VCaP (cell line): ENCODE data around the gene GNAQ.

ENCODE experiments used
- H3K27ac ChIP-seq: fragments of 450-650 bp; 2 replicates; pipeline ENCODE4 v1.5.1; 2017
- TF ChIP-seq, protein P1 (sequence below): fragments of 450-650 bp; conservative IDR thresholded peaks from 2 replicates; pipeline ENCODE4 v1.5.1; 2017; ENCODE audit warnings: mild to moderate bottlenecking, moderate library complexity

GNAQ gene

GRCh38 chr9:77981332-77981731, 50.3 kb downstream of the GNAQ start:
- TF ChIP-seq, protein P1, sequence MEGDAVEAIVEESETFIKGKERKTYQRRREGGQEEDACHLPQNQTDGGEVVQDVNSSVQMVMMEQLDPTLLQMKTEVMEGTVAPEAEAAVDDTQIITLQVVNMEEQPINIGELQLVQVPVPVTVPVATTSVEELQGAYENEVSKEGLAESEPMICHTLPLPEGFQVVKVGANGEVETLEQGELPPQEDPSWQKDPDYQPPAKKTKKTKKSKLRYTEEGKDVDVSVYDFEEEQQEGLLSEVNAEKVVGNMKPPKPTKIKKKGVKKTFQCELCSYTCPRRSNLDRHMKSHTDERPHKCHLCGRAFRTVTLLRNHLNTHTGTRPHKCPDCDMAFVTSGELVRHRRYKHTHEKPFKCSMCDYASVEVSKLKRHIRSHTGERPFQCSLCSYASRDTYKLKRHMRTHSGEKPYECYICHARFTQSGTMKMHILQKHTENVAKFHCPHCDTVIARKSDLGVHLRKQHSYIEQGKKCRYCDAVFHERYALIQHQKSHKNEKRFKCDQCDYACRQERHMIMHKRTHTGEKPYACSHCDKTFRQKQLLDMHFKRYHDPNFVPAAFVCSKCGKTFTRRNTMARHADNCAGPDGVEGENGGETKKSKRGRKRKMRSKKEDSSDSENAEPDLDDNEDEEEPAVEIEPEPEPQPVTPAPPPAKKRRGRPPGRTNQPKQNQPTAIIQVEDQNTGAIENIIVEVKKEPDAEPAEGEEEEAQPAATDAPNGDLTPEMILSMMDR: no peak
- H3K27ac ChIP-seq: peak overlapping the region; percentile 2; the same call in 1 of the 2 replicates

DNA sequence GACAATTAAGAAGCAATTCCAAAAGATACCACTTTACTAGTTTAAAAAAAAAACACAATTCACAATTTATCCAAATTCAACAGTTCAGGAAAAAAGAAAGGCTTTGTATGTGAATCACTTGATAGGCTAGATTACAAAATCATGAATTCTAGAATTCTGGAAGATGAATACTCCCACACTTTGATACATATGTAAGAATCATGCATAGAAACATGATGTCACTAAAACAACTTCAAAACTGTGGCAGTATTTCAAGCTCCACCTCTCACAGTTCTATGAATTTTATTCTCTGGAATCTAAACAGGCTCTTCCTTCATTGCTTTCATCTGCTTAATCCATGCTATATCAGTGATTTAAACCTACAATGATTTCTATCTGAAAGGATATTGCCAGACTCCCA, 51.0 kb downstream of the GNAQ start:
- H3K27ac ChIP-seq: peak overlapping the region; percentile 2; the same call in 1 of the 2 replicates

GRCh38 chr9:77978086-77978781, 53.4 kb downstream of the GNAQ start:
- H3K27ac ChIP-seq: no peak overlapping the region
- TF ChIP-seq, protein P1: no peak

More for the DNA sequence above, 51.0 kb downstream of the GNAQ start:
- TF ChIP-seq, protein P1: no peak

GRCh38 chr9:77977210-77977611, 54.4 kb downstream of the GNAQ start:
- H3K27ac ChIP-seq: no peak overlapping the region
- TF ChIP-seq, protein P1: peak; percentile 29; the same call in 1 of the 2 replicates

GRCh38 chr9:77975806-77976205, 55.8 kb downstream of the GNAQ start:
- TF ChIP-seq, protein P1: no peak
- no peak overlapping the region for H3K27ac ChIP-seq

DNA sequence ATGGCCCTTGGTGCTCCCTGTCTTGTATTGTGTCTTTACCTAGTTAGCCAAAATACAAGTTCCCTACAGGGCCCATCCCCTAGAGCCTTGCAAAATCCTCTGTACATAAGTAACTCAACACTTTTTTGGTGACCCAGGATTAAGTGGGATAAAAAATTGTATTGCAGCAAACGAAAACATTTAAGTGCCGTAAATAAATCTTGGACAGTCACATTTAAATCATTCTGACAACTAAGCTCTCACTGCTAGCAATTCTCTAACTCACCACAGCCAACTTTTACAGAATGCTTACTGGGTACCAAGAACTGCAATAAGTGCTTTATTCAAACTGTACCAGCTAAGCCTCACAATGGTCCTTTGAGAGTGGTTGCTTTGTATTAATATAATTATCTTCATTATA, 56.6 kb downstream of the GNAQ start:
- TF ChIP-seq, protein P1: no peak
- no peak overlapping the region for H3K27ac ChIP-seq

GRCh38 chr9:77974434-77974833, 57.2 kb downstream of the GNAQ start:
- no peak overlapping the region for H3K27ac ChIP-seq
- TF ChIP-seq, protein P1: no peak
